Right lobe of liver (tissue), 6 donors: ENCODE results near the gene METTL13. TPM values are rescaled to one million over a fixed set of nuclear protein-coding genes. Genes with fewer than 3 reads are reported as not detected.

Experiments used
- ATAC-seq, 4 donors: fragments of 200-7000 bp; cut with Tn5 transposase; one replicate each; pipeline ENCODE4 v1.9.1; 2020; ENCODE audit warnings: mild to moderate bottlenecking in 4 of 4, moderate library complexity in 4 of 4
- DNase-seq, 3 donors: peaks; one replicate each; pipeline ENCODE4 v3.0.0-alpha.2; 2020
- H3K27ac ChIP-seq, 3 donors: fragments of 200-600 bp; one replicate each; pipeline ENCODE4 v1.8.0; 2022
- H3K27me3 ChIP-seq, 2 donors: fragments of 200-600 bp; one replicate each; pipeline ENCODE4 v1.8.0; 2022
- H3K36me3 ChIP-seq, 4 donors: fragments of 200-600 bp; sonication (generic) in 1 of 4; one replicate each; pipeline versions ENCODE4 v1.5.1 to v1.8.0; 2017 to 2022; ENCODE audit warnings: control low read depth in 1 of 4
- H3K4me1 ChIP-seq, 4 donors: fragments of 200-600 bp; sonication (generic) in 1 of 4; one replicate each; pipeline versions ENCODE4 v1.5.1 to v1.8.0; 2017 to 2022; ENCODE audit warnings: control low read depth in 1 of 4
- H3K4me3 ChIP-seq, 3 donors: fragments of 200-600 bp; one replicate each; pipeline ENCODE4 v1.8.0; 2022
- H3K9me3 ChIP-seq, 4 donors: fragments of 200-600 bp; sonication (generic) in 1 of 4; one replicate each; pipeline versions ENCODE4 v1.5.1 to v1.8.0; 2017 to 2022; ENCODE audit warnings: control low read depth in 1 of 4
- CTCF ChIP-seq, 4 donors: fragments of 200-600 bp in 3 of 4; fragments of 450-650 bp in 1 of 4; IDR thresholded peaks; one replicate each; pipeline versions ENCODE4 v1.5.1 to v1.8.0; 2016 to 2022; ENCODE audit warnings: antibody characterized with exemption in 4 of 4, mild to moderate bottlenecking in 2 of 4
- POLR2A ChIP-seq: fragments of 450-650 bp; IDR thresholded peaks from one replicate; pipeline ENCODE4 v1.6.1; 2017; ENCODE audit warnings: antibody characterized with exemption, mild to moderate bottlenecking
- WGBS: methylation state at CpG from one replicate; pipeline ENCODE4 v1.1.6; 2018; ENCODE audit warnings: low coverage, low lambda C conversion rate; ENCODE audit not compliant: insufficient coverage; ENCODE audit errors: missing lambda C conversion rate; 5-methylcytosine and 5-hydroxymethylcytosine counted together
- intact Hi-C, 2 donors: fragments of 100-400 bp; cut with DNase I; formaldehyde crosslinking; loops; one replicate each; pipeline versions ENCODE4 v1.11.2 to v1.14.1; 2022
- total RNA-seq, 6 experiments: library from RNA; depleted of rRNA in 2 of 6; stranded (reverse); fragments of >200 nt in 2 of 6; fragmentation: NEBNext Ultra II Directional in 3 of 6; extraction: Animal tissue kit (Norgen Biotek cat#: 25700) in 3 of 6; gene quantifications; one replicate each; pipeline versions ENCODE4 v1.1.0 to v1.2.4, GENCODE V29; 2016 to 2023
- donor health status: DM: no; HTN: yes; CAD: no.
- donor health status: DM: no; HTN: no; CAD: no.
- donor health status: DM: no; HTN: no; CAD: no.
- donor health status: DM: no; HTN: yes; CAD: no.
- donor health status: DM: no; HTN: yes; CAD: no.

METTL13 gene
- total RNA-seq, 6 experiments from 2014 or later: 8.9 to 14.4 (median 11.9) TPM

GRCh38 chr1:171833091-171833825 is 51.8 kb downstream of the METTL13 start:
- Histone ChIP-seq H3K4me1 (no peaks in the 10 kb centered on the region), H3K36me3 (no peaks in the 10 kb centered on the region), H3K27me3 (no peaks in the 10 kb centered on the region), H3K9me3 (no peaks in the 10 kb centered on the region), H3K4me3 (no peak overlapping the region), H3K27ac (no peak overlapping the region)
- 73% methylated on average over 4 of the region's 4 CpGs for WGBS
- ATAC-seq (no peak), DNase-seq (no peak)
- no peak for TF ChIP-seq CTCF (IDR thresholded peaks at IDR 0.05)
- TF ChIP-seq POLR2A: no peak
- intact Hi-C loops: no loop called here

GRCh38 chr1:171834821-171835220 is 53.4 kb downstream of the METTL13 start:
- no peak for DNase-seq
- 91% methylated on average over 2 of the region's 2 CpGs for WGBS
- intact Hi-C loops: no loop called here
- Histone ChIP-seq H3K9me3 (no peaks in the 10 kb centered on the region), H3K27ac (no peak overlapping the region), H3K27me3 (no peaks in the 10 kb centered on the region), H3K4me1 (no peaks in the 10 kb centered on the region), H3K4me3 (no peak overlapping the region), H3K36me3 (no peaks in the 10 kb centered on the region)
- no peak for ATAC-seq
- TF ChIP-seq POLR2A (no peak), CTCF (IDR thresholded peaks at IDR 0.05) (no peak)

GRCh38 chr1:171835891-171836290 is 54.4 kb downstream of the METTL13 start:
- no peak for ATAC-seq
- Histone ChIP-seq H3K4me3 (no peak overlapping the region), H3K27ac (no peak overlapping the region), H3K4me1 (no peaks in the 10 kb centered on the region), H3K9me3 (no peaks in the 10 kb centered on the region), H3K27me3 (no peaks in the 10 kb centered on the region), H3K36me3 (no peaks in the 10 kb centered on the region)
- no peak for TF ChIP-seq CTCF (IDR thresholded peaks at IDR 0.05)
- TF ChIP-seq POLR2A: no peak
- intact Hi-C loops: no loop called here
- no peak for DNase-seq

GRCh38 chr1:171841050-171841910 is 59.8 kb downstream of the METTL13 start, which contains the start of gene DNM3:
DNM3 (plus strand) TSS chr1:171841498; CDS start chr1:171841657, 159 bp downstream.
- H3K36me3 ChIP-seq: no peaks in the 10 kb centered on the region
- WGBS: 5% methylated on average over 14 of the region's 85 CpGs
- TF ChIP-seq CTCF (IDR thresholded peaks at IDR 0.05): no peak
- ATAC-seq (peak; percentile 90 to 98 (median 94)), DNase-seq (peak; percentile 60 to 78 (median 73))
- intact Hi-C loops: no loop called here
- peak within 1 kb of the TSS in 1 of 3 donors; percentile 25 for H3K27ac ChIP-seq
- no peaks in the 10 kb centered on the region for H3K9me3 ChIP-seq
- H3K4me3 ChIP-seq: peak within 1 kb of the TSS; percentile 35 to 57 (median 43)
- H3K4me1 ChIP-seq: peaks cover 0 to 4% (median 0%) of the 10 kb centered on the region in 4 donors
- H3K27me3 ChIP-seq: peaks cover 0 to 9% of the 10 kb centered on the region in 2 donors
